Activated naive CD4-positive, alpha-beta T cell treated with anti-CD3 and anti-CD28 coated beads, Interleukin-2, amount 50 U/mL, for 24 hours (primary cell): ENCODE measurements around the gene PSMD1.
A peak's percentile ranks its signal among the peaks of the same experiment; 100 is the strongest.
"Not testable (repeated sequence)": the region's sequence is repeated elsewhere in the genome, so short reads cannot be mapped to it uniquely, and the experiment has no call there.

Experiments used
- H3K27ac Mint-ChIP-seq: one replicate; pipeline ENCODE4 v1.8.0; 2021; ENCODE audit warnings: mild to moderate bottlenecking, mixed read lengths
- H3K27me3 Mint-ChIP-seq: one replicate; pipeline ENCODE4 v1.8.0; 2021; ENCODE audit warnings: mixed read lengths
- H3K36me3 Mint-ChIP-seq: one replicate; pipeline ENCODE4 v1.8.0; 2021; ENCODE audit warnings: mixed read lengths
- H3K4me1 Mint-ChIP-seq: one replicate; pipeline ENCODE4 v1.8.0; 2021; ENCODE audit warnings: mixed read lengths
- H3K4me3 Mint-ChIP-seq: one replicate; pipeline ENCODE4 v1.8.0; 2021; ENCODE audit warnings: mild to moderate bottlenecking, mixed read lengths
- H3K9me3 Mint-ChIP-seq: one replicate; pipeline ENCODE4 v1.8.0; 2021; ENCODE audit warnings: mixed read lengths

Gene PSMD1

DNA sequence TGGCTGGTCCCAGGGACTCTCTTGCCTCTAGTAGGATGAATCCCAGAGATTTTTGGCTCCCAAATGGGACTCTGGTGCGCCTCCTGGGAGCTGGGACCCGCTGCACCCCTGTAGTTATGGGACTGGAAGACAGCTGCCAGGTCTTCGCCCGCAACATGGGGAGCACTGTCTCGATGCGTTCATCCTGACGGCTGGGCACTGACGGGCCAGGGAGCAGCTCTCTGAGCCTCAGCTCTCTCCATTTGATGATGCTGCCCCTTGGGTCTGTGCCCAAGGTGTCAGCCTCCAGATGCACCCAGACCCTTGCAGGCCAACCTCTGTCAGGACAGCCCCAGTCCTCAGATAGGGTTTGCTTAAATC lies 132.5 kb downstream of the PSMD1 start:
- Mint-ChIP-seq H3K4me3 (no peak overlapping the region), H3K36me3 (no peaks in the 10 kb centered on the region), H3K9me3 (no peaks in the 10 kb centered on the region), H3K27ac (no peak overlapping the region), H3K4me1 (no peaks in the 10 kb centered on the region), H3K27me3 (peaks cover 16% of the 10 kb centered on the region)

DNA sequence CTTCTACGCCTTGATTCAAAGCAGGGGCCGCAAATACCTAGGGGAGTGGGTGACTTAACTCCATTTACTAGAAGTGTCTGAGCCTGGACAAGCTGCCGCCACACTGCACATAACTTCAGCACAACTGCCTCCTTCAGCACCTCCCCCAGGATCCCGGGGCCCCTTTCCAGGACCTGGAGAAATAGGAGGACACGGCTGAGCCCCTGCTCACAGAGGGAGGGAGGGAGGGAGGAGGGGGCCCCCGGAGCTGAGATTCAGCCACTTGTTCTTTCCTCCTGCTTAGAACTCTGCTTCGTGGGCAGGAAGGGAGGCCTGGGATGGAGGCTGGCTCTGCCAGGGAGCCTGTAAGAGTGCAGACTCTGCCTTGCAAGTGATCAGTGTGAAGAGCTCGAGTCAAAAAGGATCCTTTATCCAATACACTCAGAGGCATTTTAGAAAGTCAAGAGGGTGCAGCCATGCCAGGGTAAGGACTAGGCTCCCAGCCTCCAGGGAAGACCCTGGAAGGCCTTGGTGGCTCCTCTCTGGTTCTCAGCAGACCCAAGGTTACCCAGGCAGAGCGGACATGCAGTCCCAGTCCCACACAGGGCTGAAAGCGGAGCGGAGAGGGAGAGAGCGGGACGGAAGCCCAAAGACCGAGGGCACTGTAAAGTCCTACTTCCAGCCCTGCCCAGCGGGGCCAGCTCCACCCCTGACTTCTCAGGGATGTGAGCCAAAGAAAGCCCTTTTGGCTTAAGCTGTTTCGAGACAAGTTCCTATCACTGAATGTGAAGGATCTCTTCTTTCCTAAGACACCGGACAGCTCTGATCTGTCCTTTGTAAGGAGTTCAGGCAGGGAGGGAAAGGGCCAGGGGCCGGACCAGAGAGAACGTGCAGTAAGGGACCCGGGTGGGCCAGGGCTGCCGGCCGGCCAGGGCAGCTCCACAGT lies 133.2 kb downstream of the PSMD1 start:
- Mint-ChIP-seq H3K4me1 (no peaks in the 10 kb centered on the region), H3K27me3 (peaks cover 17% of the 10 kb centered on the region), H3K4me3 (no peak overlapping the region), H3K36me3 (no peaks in the 10 kb centered on the region), H3K9me3 (no peaks in the 10 kb centered on the region), H3K27ac (peak overlapping the region; percentile 57)

DNA sequence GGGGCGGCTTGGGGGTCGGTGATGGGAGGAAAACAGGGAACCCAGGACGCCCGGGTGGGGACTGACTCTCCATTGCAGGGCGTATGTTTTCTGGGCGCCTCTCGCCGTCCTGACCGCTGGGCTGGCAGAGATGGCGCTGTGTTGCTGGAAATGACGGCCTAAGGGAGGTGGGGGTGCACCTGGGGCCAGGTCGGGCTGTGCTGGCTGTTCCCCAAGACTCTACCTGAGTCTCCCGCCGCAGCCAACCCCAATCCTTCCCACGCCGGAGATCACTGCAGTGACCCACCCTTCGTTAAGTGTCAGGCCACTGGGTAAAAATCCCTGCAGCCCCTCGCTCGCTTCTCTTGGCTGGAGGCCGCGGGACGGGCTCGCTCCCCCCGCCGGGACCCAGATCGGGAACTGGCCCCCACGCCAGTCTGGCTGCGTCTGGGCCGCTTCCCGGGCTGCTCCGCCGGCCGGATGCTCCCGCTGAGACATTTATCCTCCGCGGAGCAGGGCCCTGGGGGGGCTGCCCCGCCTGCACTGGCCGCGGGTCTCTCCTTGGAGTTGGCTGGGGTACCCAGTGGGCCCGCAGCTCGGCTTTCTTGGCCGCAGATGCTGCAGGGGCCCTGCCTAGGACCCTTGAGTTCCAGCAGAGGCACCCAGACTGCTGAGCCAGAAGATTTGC lies 134.0 kb downstream of the PSMD1 start:
- Mint-ChIP-seq H3K27ac (no peak overlapping the region), H3K4me3 (no peak overlapping the region), H3K27me3 (peaks cover 17% of the 10 kb centered on the region), H3K36me3 (no peaks in the 10 kb centered on the region), H3K4me1 (no peaks in the 10 kb centered on the region), H3K9me3 (no peaks in the 10 kb centered on the region)

DNA sequence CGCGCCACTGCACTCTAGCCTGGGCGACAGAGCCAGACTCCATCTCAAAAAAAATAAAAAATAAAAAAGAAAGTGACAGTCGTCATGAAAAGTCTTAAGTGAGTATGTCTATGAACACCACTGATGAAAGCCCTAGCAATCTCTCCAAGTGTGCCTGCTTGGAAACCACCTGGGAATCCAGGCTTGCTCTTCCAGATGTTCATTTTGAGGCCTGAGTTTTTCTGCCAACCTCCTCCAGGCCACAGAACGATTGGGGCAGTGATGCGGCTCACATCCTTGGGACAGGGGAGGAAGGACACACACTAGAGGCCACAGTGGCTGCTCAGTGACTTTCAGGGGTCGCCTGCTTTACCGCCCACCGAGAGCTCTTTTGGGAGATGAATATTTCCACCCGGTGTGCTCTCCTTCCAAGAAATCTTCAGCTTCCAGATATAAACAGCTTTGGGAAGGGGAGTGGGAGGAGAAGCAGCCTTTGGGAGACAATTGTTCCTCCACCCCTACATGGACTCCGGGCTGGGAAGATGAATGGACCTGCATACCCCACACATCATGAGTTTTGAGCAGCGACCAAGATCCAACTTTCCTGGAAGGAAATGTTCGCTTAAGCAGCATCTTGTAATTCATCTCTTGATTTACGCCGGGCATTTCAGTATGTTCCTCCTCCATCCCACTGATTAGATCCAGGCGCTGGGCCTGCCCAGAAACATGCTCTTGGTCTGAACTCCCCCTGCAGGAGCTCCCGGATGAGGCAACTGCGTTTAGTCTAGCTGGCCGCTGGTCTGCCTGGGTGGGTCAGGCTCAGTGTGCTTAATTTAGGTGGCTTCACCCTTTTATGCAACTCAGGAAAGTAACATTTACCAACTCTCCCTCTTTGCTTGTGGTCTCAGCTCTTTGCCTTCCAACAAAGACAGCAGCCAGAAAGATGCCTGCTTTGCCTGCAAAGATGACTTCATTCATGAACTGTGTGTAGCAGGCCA lies 135.5 kb downstream of the PSMD1 start:
- Mint-ChIP-seq H3K27ac (no peak overlapping the region), H3K4me3 (no peak overlapping the region), H3K9me3 (no peaks in the 10 kb centered on the region), H3K27me3 (peaks cover 17% of the 10 kb centered on the region), H3K4me1 (no peaks in the 10 kb centered on the region), H3K36me3 (no peaks in the 10 kb centered on the region)

DNA sequence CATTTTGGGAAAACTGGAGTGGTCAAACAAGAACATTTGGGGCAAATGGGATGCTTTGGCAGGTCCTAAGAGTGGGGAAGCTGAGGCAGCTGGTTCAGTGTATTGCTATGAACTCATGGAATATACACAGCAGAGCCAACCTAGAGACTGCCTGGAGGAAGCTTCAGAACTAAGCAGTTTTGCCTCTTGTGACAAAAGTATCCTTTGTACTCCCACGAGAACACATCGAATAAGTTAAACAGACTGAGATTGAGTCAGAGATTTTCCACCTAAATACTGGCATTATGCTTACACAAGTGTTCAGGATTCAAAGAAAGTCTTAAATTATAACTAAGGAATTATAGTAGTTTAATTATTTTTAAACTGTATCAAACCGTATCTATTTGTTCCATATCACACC lies 136.5 kb downstream of the PSMD1 start:
- peaks cover 14% of the 10 kb centered on the region for H3K27me3 Mint-ChIP-seq
- no peaks in the 10 kb centered on the region for H3K9me3 Mint-ChIP-seq
- no peaks in the 10 kb centered on the region for H3K36me3 Mint-ChIP-seq
- peaks cover 8% of the 10 kb centered on the region for H3K4me1 Mint-ChIP-seq
- no peak overlapping the region for H3K4me3 Mint-ChIP-seq
- H3K27ac Mint-ChIP-seq, result no peak overlapping the region

DNA sequence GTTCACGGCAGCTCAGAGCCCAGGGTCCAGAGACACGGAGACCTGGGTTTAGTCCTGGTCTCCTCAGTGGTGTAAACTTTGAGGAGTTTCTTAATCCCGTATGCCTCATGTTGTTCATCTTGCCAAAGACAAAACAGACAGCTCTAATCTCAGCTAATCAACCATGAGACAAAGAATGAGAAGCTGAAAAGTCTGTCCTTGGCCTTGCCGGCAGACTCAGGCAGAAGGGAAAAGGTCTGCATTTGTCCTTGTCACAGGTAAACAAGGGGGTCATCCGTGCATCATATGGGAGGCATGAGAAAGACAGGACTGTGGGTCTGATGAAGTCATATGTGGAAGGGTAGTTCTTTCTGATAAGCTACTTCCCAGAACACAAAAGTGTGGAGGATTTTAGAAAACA lies 139.9 kb downstream of the PSMD1 start:
- Mint-ChIP-seq H3K4me3 (peak overlapping the region; percentile 55), H3K9me3 (no peaks in the 10 kb centered on the region), H3K4me1 (peaks cover 12% of the 10 kb centered on the region), H3K27ac (no peak overlapping the region), H3K27me3 (peaks cover 3% of the 10 kb centered on the region), H3K36me3 (no peaks in the 10 kb centered on the region)

DNA sequence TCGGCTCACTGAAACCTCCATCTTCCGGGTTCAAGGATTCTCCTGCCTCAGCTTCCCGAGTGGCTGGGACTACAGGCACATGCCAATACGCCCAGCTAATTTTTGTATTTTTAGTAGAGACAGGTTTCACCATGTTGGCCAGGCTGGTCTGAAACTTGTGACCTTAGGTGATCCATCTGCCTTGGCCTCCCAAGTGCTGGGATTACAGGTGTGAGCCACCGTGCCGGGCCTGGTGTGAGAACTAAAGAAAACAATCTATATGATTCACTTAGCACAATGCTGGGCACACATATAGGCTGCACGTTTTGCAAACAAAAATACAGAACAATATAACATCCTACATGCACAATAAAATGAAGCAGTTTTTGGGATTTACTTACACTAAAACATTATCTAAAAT lies 140.5 kb downstream of the PSMD1 start:
- not testable (repeated sequence) for H3K27me3 Mint-ChIP-seq, H3K9me3 Mint-ChIP-seq, H3K36me3 Mint-ChIP-seq, H3K27ac Mint-ChIP-seq
- peak overlapping the region; percentile 93 for H3K4me3 Mint-ChIP-seq
- H3K4me1 Mint-ChIP-seq, result peaks cover 12% of the 10 kb centered on the region

DNA sequence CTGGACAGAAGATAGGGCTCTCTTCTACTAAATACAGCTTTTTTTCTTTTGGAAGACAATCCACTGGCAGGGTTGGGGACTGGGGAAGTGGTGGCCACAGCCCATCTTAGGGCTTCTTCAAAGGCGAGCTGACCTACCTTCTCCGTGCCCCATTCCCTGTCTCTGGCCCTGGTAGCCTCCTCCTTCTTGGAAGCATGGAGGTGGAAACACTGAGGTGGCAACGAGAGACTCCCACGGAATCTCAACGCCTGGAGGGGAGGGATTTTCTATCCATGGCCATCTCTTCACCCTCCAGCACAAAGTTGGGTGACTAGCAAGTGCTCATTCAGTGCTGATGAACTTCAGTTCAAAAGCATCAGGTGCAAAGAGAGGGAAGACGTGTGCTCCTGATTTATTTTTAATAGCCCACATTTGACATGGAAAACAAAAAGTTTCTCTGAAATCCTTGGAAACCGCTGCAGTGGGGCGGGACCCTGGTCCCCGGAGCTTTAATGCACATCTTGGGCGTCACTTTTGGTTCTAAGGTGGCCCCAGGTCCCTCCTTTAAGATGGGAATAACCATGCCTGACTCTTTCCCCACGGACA lies 141.1 kb downstream of the PSMD1 start:
- peaks cover 3% of the 10 kb centered on the region for H3K27me3 Mint-ChIP-seq
- H3K4me1 Mint-ChIP-seq, result peaks cover 12% of the 10 kb centered on the region
- no peaks in the 10 kb centered on the region for H3K36me3 Mint-ChIP-seq
- H3K9me3 Mint-ChIP-seq, result no peaks in the 10 kb centered on the region
- H3K27ac Mint-ChIP-seq, result peak overlapping the region; percentile 51
- peak overlapping the region; percentile 93 for H3K4me3 Mint-ChIP-seq

DNA sequence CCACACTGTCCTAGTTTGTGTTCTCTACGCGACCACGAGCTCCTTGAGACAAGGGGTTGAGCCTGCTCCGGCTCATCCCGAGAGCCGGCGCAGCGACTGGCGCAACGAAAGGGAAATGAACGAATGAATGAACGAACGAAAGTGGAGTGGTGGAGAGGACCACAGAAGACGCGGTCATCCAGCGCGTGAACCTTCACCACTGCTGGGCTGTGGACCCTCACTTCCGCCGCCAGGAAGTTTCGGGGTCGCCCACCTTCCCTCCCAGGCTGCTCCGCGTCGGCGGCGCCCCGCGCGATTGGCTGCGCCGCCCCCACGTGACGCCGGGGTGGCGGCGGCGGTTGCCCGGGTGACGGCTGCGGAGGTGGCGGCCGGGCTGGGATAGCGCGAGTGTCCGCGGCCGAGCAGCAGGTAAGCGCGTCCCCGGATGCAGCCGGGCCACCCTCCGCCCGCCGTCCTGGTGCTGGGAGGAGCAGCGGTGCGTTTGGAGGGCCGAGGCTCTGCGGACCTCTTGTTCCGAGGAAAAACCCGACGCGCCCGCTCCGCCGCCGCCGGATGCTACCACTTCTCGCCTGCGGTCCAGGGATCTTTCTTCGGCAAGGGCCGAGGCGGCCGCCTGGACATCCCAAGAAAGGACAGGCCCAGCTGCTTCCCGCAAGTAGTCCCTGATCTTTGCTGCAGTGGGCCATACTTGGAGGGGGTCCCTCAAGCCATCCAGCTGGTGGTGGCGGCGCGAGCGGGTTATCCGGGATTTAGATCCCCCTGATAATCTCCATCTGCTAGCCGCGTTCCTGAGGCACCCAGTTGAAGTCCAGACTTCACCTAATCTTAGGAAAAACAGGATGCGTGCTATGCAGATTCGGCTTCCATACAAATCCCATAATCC lies 141.9 kb downstream of the PSMD1 start, which contains the start of gene ARMC9:
Gene ARMC9, plus strand, starts transcription at position 341 of the 883 bp plus-strand sequence. CDS start 7,608 bp downstream, outside the sequence.
- Mint-ChIP-seq H3K4me1 (peaks cover 12% of the 10 kb centered on the region), H3K36me3 (no peaks in the 10 kb centered on the region), H3K9me3 (no peaks in the 10 kb centered on the region), H3K27ac (peak within 1 kb of the TSS; percentile 51), H3K4me3 (peak within 1 kb of the TSS; percentile 93), H3K27me3 (peaks cover 3% of the 10 kb centered on the region)

DNA sequence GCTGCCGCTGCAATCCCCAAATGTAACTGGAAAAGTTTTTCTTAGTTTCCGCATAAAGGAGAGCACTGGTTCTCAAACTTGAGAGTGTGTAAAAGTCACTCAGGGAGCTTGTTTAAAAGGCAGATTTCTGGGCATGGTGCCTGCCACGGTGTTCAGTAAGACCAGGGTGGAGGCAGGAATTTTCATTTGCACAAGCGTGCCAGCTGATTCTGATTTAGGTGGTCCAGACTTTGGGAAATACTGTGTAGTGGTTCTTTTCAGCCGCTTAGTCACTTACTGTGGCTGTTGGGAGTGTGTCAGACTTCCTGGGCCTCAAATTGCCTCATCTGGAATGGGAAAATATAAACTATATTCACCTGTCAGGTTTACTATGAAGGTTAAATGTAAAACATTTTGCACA lies 142.6 kb downstream of the PSMD1 start:
- Mint-ChIP-seq H3K27me3 (peaks cover under 1% of the 10 kb centered on the region), H3K4me3 (peak overlapping the region; percentile 89), H3K4me1 (peaks cover 12% of the 10 kb centered on the region), H3K36me3 (no peaks in the 10 kb centered on the region), H3K9me3 (no peaks in the 10 kb centered on the region), H3K27ac (peak overlapping the region; percentile 35)

DNA sequence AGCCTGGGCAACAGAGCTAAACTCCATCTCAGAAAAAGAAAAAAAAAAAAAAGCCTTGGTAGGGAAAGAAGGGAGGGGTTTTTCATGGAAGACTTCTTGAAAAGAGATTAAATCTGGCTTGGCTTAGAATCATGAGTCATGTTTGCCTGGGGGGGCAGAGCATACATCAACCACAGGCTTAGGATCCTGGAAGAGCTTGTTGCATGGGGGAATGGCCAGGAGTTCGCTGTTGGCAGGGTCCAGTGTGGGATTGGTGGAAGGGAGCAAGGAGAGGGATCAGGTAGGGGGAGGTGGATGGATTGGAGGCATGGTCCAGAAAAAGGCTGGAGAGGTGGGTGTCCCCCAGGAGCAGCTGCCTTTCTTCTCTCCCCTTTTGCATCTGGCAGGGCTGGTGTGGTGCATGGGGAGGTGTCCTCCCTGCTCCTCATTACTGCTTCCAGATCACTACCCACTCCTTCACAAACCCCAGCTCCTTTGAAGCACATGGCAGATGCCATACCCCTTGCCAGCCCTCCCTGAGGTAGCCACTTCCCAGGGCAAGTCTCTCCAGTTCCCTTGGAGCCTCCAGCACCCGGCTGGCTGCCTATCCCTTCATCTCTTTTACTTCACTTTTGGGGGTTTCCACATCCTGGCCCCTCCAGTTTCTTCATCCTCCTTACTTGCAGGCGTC lies 144.3 kb downstream of the PSMD1 start:
- Mint-ChIP-seq H3K27me3 (no peaks in the 10 kb centered on the region), H3K27ac (no peak overlapping the region), H3K9me3 (no peaks in the 10 kb centered on the region), H3K4me3 (peak overlapping the region; percentile 30), H3K4me1 (peaks cover 12% of the 10 kb centered on the region), H3K36me3 (no peaks in the 10 kb centered on the region)

DNA sequence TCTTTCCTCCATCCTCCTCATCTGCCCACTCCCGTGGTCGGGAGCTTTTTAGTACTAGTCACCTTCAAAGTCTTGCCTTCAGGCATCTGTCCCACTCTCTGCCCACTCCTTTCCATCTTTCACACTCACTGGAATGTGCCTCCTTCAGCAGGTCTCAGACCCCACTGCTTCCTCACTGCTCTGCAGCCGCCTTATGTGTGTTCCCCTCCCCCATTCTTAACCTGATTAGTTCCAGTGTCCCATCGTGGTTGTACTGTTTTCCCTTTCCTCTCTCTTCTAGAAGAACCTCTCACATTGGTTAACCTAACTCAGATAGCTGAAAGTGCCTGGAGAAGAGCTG lies 144.8 kb downstream of the PSMD1 start:
- Mint-ChIP-seq H3K27me3 (no peaks in the 10 kb centered on the region), H3K4me3 (peak overlapping the region; percentile 30), H3K36me3 (no peaks in the 10 kb centered on the region), H3K27ac (no peak overlapping the region), H3K9me3 (no peaks in the 10 kb centered on the region), H3K4me1 (peaks cover 12% of the 10 kb centered on the region)

DNA sequence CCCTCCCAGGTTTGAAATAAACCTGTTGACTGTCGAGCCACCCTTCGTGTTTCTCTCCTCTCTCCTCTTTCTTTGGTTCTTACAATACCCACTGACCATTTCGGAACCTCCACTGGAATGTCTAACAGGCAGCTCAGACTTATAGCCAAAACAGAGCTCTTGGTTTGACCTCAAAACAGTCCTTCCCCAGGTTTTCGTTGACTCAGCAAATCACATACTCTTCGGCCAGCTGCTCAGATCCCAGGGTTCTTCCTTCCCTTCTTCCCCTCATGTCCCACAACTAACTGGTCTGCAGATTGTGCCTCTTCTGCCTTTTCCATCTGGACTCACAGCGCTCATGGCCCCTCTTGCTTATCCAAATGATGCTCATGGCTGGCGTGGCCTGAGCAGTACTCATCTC lies 146.4 kb downstream of the PSMD1 start:
- Mint-ChIP-seq H3K4me3 (no peak overlapping the region), H3K27me3 (no peaks in the 10 kb centered on the region), H3K4me1 (peaks cover 5% of the 10 kb centered on the region)

DNA sequence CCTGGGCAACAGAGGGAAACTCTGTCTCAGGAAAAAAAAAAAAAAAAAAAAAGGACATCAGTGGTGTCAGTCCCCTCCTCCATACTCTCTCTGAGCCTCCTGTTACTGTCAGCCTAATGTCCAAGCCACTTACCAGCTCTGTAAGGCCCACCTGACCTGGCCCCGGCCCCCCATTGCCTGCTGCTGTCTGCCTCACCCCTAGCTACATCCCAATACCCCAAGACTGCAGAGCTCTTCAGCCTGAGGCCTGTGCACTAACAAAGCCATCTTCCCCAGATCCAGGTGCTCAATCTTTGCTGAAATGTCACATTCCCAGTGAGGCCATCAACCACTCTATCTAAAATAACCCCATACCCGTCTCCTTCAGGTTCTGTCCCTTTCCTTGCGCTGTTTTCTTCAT lies 147.5 kb downstream of the PSMD1 start:
- no peaks in the 10 kb centered on the region for H3K36me3 Mint-ChIP-seq
- no peaks in the 10 kb centered on the region for H3K9me3 Mint-ChIP-seq
- H3K4me3 Mint-ChIP-seq, result no peak overlapping the region
- H3K27ac Mint-ChIP-seq, result no peak overlapping the region
- no peaks in the 10 kb centered on the region for H3K27me3 Mint-ChIP-seq
- H3K4me1 Mint-ChIP-seq, result peaks cover 1% of the 10 kb centered on the region

More for the DNA sequence above, 146.4 kb downstream of the PSMD1 start:
- Mint-ChIP-seq H3K9me3 (no peaks in the 10 kb centered on the region), H3K27ac (no peak overlapping the region), H3K36me3 (no peaks in the 10 kb centered on the region)
